Lung (tissue), 12 donors: Measurements from ENCODE around the gene THSD7A. TPM values are rescaled to one million over a fixed set of nuclear protein-coding genes. Genes with fewer than 3 reads are reported as not detected.
A peak's percentile ranks its signal among the peaks of the same experiment; 100 is the strongest.

Source experiments
- ATAC-seq: fragments of 200-7000 bp; cut with Tn5 transposase; one replicate; pipeline ENCODE4 v1.9.1; 2020; ENCODE audit warnings: moderate number of reproducible peaks; ENCODE audit not compliant: insufficient read depth, low FRiP score
- DNase-seq, 3 donors: peaks; one replicate each; pipeline ENCODE4 v3.0.0-alpha.2; 2013 to 2017
- H3K27ac ChIP-seq, 2 donors: one replicate each; pipeline ENCODE4 v1.5.1; 2013; ENCODE audit warnings: mild to moderate bottlenecking in 2 of 2, moderate library complexity in 2 of 2, control low read depth in 1 of 2, inconsistent platforms in 1 of 2, low read depth in 1 of 2, low read length in 1 of 2
- H3K27me3 ChIP-seq, 3 donors: one replicate each; pipeline ENCODE4 v1.5.1; 2013; ENCODE audit warnings: low read length in 2 of 3; ENCODE audit not compliant: control insufficient read depth in 3 of 3, insufficient read depth in 3 of 3
- H3K36me3 ChIP-seq, 4 donors: one replicate each; pipeline ENCODE4 v1.5.1; 2013; ENCODE audit warnings: low read length in 4 of 4, mild to moderate bottlenecking in 1 of 4, moderate library complexity in 1 of 4; ENCODE audit not compliant: control insufficient read depth in 4 of 4, insufficient read depth in 4 of 4
- H3K4me1 ChIP-seq, 5 donors: one replicate each; pipeline ENCODE4 v1.5.1; 2013; ENCODE audit warnings: low read length in 5 of 5, mild to moderate bottlenecking in 2 of 5, moderate library complexity in 1 of 5; ENCODE audit not compliant: control insufficient read depth in 5 of 5, insufficient read depth in 5 of 5
- H3K4me3 ChIP-seq: one replicate; pipeline ENCODE4 v1.5.1; 2013; ENCODE audit warnings: mild to moderate bottlenecking, control low read depth, moderate library complexity
- H3K9ac ChIP-seq, 2 donors: one replicate each; pipeline ENCODE4 v1.5.1; 2013; ENCODE audit warnings: low read length in 2 of 2, control low read depth in 1 of 2; ENCODE audit not compliant: insufficient read depth in 1 of 2
- H3K9me3 ChIP-seq, 4 donors: one replicate each; pipeline ENCODE4 v1.5.1; 2013; ENCODE audit warnings: low read length in 3 of 4, mild to moderate bottlenecking in 1 of 4, moderate library complexity in 1 of 4; ENCODE audit not compliant: control insufficient read depth in 4 of 4, insufficient read depth in 3 of 4
- WGBS, 2 donors: extraction: QIAGEN DNeasy Blood & Tissue Kit; methylation state at CpG; one replicate each; pipeline ENCODE4 v1.1.7; 2013; 5-methylcytosine and 5-hydroxymethylcytosine counted together
- polyA plus RNA-seq, 2 donors: library from polyadenylated mRNA; stranded (reverse); fragments of 200-250 nt; gene quantifications; one replicate each; pipeline ENCODE4 v1.2.1, GENCODE V29; 2013
- total RNA-seq, 2 donors: library from RNA; depleted of rRNA in 1 of 2; stranded (reverse); fragments of >200 nt in 1 of 2; gene quantifications; one replicate each; pipeline ENCODE4 v1.2.1, GENCODE V29; 2014 to 2021
- TF ChIP-seq, protein P1 (sequence below): IDR thresholded peaks from 2 replicates; pipeline ENCODE4 v1.5.1; 2012; ENCODE audit warnings: mild to moderate bottlenecking; ENCODE audit errors: control extremely low read depth, extremely low read depth
- donor health status: control.
- donor health status: control.
- donor health status: Bipolar disorder and iron deficiency.
- donor health status: healthy.
- donor health status: DM: yes; HTN: yes; CAD: no.

Gene THSD7A
- total and polyA plus RNA-seq, 4 donors: 0.53 to 12.1 (median 4.5) TPM

GRCh38 chr7:11698384-11698871 lies 133.6 kb downstream of the THSD7A start:
- Histone ChIP-seq H3K36me3 (no peaks in the 10 kb centered on the region), H3K27ac (no peak overlapping the region), H3K27me3 (no peaks in the 10 kb centered on the region), H3K9me3 (no peaks in the 10 kb centered on the region), H3K9ac (no peak overlapping the region), H3K4me3 (no peak overlapping the region), H3K4me1 (peaks cover 0 to 15% (median 5%) of the 10 kb centered on the region in 5 donors)
- TF ChIP-seq, protein P1, sequence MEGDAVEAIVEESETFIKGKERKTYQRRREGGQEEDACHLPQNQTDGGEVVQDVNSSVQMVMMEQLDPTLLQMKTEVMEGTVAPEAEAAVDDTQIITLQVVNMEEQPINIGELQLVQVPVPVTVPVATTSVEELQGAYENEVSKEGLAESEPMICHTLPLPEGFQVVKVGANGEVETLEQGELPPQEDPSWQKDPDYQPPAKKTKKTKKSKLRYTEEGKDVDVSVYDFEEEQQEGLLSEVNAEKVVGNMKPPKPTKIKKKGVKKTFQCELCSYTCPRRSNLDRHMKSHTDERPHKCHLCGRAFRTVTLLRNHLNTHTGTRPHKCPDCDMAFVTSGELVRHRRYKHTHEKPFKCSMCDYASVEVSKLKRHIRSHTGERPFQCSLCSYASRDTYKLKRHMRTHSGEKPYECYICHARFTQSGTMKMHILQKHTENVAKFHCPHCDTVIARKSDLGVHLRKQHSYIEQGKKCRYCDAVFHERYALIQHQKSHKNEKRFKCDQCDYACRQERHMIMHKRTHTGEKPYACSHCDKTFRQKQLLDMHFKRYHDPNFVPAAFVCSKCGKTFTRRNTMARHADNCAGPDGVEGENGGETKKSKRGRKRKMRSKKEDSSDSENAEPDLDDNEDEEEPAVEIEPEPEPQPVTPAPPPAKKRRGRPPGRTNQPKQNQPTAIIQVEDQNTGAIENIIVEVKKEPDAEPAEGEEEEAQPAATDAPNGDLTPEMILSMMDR: no peak
- DNase-seq (peak in 2 of 3 donors; percentile 46 to 60), ATAC-seq (no peak)
- 47 to 63% methylated on average over 2 of the region's 2 CpGs for WGBS, 2 donors

GRCh38 chr7:11690395-11690794 lies 141.6 kb downstream of the THSD7A start:
- DNase-seq: no peak
- Histone ChIP-seq H3K27ac (no peak overlapping the region), H3K4me3 (no peak overlapping the region), H3K4me1 (no peaks in the 10 kb centered on the region), H3K9me3 (peaks cover 0 to 4% (median 0%) of the 10 kb centered on the region in 4 donors), H3K36me3 (no peaks in the 10 kb centered on the region), H3K9ac (no peak overlapping the region), H3K27me3 (no peaks in the 10 kb centered on the region)
- no peak for ATAC-seq
- TF ChIP-seq, protein P1: no peak
- 83 to 90% methylated on average over 3 of the region's 3 CpGs for WGBS, 2 donors

DNA sequence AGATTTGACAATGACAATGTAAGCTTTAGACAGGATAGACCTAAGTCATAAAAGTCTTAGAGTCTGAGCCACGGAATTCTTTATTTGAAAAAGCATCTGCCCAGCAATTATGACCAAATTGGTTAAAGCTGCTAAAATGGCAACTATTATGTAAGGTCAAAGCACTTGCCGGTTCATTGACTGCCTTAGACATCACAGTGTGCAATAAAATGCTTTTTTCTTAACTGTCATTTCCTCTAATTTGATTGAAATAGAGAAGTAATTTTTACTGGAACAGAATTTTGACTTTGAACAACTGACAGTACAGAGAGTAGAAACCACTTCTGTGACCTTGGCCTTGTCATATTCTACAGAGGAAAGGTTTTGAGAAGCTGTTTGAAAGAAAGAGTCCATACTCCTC lies 142.9 kb downstream of the THSD7A start:
- H3K4me1 ChIP-seq: no peaks in the 10 kb centered on the region
- TF ChIP-seq, protein P1: no peak
- H3K9me3 ChIP-seq: peaks cover 0 to 6% (median 0%) of the 10 kb centered on the region in 4 donors
- DNase-seq: no peak
- 59 to 75% methylated on average over 2 of the region's 2 CpGs for WGBS, 2 donors
- H3K36me3 ChIP-seq: no peaks in the 10 kb centered on the region
- H3K27ac ChIP-seq: no peak overlapping the region
- H3K9ac ChIP-seq: no peak overlapping the region
- no peak overlapping the region for H3K4me3 ChIP-seq
- no peak for ATAC-seq
- no peaks in the 10 kb centered on the region for H3K27me3 ChIP-seq

DNA sequence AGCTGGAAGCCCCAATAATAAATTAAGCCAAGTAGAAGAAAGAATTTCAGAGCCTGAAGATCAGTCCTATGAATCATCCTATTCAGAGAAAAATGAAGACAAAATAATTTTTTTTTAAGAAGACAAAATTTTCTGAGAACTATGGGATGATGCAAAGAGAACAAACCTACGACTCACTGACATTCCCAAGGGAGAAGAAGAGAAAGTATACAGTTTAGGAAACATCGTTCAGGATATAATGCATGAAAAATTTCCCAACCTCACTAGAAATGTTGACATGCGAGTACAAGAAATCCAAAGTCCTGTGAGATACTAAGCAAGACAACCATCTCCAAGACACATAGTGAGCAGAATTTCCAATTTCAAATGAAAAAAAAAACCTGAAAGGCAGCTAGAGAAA lies 150.5 kb downstream of the THSD7A start:
- WGBS, 2 donors: 95% methylated on average over 3 of the region's 3 CpGs
- no peak overlapping the region for H3K27ac ChIP-seq
- peaks cover 0 to 11% (median 1%) of the 10 kb centered on the region in 4 donors for H3K9me3 ChIP-seq
- no peaks in the 10 kb centered on the region for H3K4me1 ChIP-seq
- TF ChIP-seq, protein P1: no peak
- no peak overlapping the region for H3K4me3 ChIP-seq
- ATAC-seq (no peak), DNase-seq (no peak)
- H3K9ac ChIP-seq: no peak overlapping the region
- H3K27me3 ChIP-seq: no peaks in the 10 kb centered on the region
- H3K36me3 ChIP-seq: no peaks in the 10 kb centered on the region
